Astrocyte of the spinal cord (primary cell): Measurements from ENCODE around the gene ARRDC5.

Experiments used
- DNase-seq: peaks from one replicate; pipeline ENCODE4 v3.0.0; 2011; ENCODE audit warnings: low read depth, low spot score
- H3K4me3 ChIP-seq: 2 replicates; pipeline ENCODE4 v1.5.1; 2011; ENCODE audit warnings: low read depth, mild to moderate bottlenecking, low read length, moderate library complexity
- in situ Hi-C: cut with HindIII; loops from 2 replicates; pipeline ENCODE4 v1.10.0; 2017; ENCODE audit warnings: low sequenced_read_pairs
- TF ChIP-seq, protein P1 (sequence below): IDR thresholded peaks from 2 replicates; pipeline ENCODE4 v1.5.1; 2012; ENCODE audit warnings: low read depth, mild to moderate bottlenecking, low read length, inconsistent platforms

ARRDC5 gene

GRCh38 chr19:4933528-4933927, 30.8 kb upstream of the ARRDC5 start:
- peak; percentile 58 for DNase-seq
- no peak overlapping the region for H3K4me3 ChIP-seq
- in situ Hi-C loops, result no loop called here
- TF ChIP-seq, protein P1, sequence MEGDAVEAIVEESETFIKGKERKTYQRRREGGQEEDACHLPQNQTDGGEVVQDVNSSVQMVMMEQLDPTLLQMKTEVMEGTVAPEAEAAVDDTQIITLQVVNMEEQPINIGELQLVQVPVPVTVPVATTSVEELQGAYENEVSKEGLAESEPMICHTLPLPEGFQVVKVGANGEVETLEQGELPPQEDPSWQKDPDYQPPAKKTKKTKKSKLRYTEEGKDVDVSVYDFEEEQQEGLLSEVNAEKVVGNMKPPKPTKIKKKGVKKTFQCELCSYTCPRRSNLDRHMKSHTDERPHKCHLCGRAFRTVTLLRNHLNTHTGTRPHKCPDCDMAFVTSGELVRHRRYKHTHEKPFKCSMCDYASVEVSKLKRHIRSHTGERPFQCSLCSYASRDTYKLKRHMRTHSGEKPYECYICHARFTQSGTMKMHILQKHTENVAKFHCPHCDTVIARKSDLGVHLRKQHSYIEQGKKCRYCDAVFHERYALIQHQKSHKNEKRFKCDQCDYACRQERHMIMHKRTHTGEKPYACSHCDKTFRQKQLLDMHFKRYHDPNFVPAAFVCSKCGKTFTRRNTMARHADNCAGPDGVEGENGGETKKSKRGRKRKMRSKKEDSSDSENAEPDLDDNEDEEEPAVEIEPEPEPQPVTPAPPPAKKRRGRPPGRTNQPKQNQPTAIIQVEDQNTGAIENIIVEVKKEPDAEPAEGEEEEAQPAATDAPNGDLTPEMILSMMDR, result no peak

GRCh38 chr19:4932711-4933110, 30.0 kb upstream of the ARRDC5 start:
- TF ChIP-seq, protein P1, result no peak
- DNase-seq, result no peak
- H3K4me3 ChIP-seq, result no peak overlapping the region
- in situ Hi-C loops, result no loop called here

DNA sequence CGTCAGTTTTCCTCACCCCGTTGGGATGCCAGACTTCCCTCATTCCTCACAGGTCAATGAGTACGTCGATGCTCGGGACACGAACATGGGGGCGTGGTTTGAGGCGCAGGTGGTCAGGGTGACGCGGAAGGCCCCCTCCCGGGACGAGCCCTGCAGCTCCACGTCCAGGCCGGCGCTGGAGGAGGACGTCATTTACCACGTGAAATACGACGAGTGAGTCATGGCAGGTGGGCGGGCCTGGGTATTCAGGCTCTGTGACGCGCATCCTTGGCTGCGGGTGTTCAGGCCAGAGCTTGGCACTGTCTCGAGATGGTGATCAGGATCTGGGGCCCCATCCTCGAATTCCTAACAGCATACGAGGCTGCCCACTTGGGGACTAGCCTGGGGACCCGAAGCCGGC, 28.0 kb upstream of the ARRDC5 start:
- in situ Hi-C loops, result no loop called here
- peak; percentile 91 for DNase-seq
- TF ChIP-seq, protein P1, result no peak
- H3K4me3 ChIP-seq, result no peak overlapping the region

GRCh38 chr19:4929186-4929585, 26.5 kb upstream of the ARRDC5 start:
- TF ChIP-seq, protein P1, result no peak
- in situ Hi-C loops, result no loop called here
- no peak overlapping the region for H3K4me3 ChIP-seq
- peak; percentile 55 for DNase-seq

DNA sequence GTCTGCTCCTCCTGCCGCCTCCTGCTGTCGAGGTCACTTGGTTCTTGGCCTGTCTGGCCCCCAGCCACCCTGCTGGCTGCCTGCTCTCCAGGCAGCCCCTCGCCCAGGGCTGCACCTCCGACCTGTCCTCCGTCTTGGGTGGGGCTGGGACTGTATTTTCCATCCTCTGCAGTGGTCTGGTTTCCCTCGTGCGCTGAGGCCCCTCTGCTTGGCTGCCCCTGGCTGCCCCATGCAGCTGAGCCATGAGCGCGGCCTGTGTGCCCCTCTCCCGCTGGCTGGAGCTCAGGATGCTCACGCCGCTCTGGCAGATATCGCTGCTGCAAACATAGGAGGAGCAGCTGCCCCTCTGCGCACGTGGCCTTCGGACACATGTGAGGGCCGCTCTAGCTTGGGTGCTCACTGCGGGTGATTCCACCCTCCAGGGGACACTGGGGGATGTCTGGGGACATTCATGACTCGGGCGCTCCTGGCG, 20.6 kb upstream of the ARRDC5 start:
- TF ChIP-seq, protein P1, result no peak
- no peak overlapping the region for H3K4me3 ChIP-seq
- in situ Hi-C loops, result no loop called here
- no peak for DNase-seq

DNA sequence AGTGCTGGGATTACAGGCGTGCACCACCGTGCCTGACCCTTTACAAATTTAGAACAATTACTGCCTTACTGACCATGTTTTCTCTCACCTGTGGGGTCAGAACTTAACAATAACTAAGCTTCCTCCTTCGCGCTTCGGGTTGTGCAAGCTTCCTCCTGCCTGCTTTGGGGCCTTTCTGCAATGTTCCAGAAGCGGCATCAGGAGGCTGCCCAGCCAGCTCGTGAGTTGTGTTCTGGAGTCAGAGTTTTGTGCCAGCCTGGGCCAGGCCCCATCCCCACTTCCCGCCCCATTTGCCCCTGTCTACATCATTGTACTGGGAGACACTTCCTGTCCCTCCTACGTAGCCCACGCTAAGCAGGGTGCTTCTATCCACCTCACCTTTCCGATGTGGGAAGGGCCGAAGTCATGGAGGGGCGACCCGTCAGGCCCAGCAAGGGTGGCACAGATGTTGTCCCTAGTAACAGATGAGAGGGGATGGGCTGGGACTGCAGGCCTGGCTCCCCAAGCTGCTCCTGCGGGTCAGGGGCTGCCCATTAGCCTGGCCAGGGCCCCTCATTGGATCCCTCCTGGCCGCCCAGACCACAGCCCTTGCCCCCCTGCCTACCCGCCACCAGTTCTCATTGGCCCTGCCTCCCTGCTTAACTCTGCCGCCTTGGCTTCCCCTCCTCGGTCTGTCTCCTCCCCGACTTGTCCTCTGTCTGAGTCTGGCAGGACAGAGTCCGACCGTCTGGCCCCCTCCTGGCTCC, 20.0 kb upstream of the ARRDC5 start:
- H3K4me3 ChIP-seq, result no peak overlapping the region
- DNase-seq, result no peak
- TF ChIP-seq, protein P1, result no peak
- in situ Hi-C loops, result no loop called here
